ENCODE measurements around the gene WHRN.

Gene WHRN

DNA sequence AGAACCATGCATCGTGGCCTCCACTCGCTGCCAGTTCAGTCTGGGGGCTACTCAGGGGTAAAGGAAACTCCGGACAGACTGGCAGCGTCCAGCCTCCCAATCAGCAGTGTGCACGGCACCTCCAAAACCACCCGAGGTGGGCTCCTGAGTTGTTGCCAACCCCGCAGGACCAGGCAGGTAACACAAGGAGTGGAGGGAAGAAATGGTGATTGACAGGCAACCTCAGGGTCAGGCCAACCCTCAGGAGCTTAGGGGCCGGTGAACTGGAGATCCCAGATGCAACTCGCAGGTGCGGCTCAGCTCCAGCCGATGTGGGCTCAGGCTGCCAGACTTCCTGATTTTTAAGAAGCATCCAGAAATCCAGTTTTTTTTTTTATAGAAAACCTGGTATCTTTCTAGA, 80.1 kb downstream of the WHRN start:
- no peak for DNase-seq (ENCODE audit: low read depth in 3 of 3, low spot score in 1 of 3)

- DNase-seq (ENCODE audit: low read depth in 3 of 3, low spot score in 1 of 3) = no peak
These were observed 81.1 kb downstream of the WHRN start for GRCh38 chr9:114424126-114424525.

- no peak for DNase-seq (ENCODE audit: low read depth in 3 of 3, low spot score in 1 of 3)
These were observed 82.1 kb downstream of the WHRN start for GRCh38 chr9:114423181-114423580.

DNA sequence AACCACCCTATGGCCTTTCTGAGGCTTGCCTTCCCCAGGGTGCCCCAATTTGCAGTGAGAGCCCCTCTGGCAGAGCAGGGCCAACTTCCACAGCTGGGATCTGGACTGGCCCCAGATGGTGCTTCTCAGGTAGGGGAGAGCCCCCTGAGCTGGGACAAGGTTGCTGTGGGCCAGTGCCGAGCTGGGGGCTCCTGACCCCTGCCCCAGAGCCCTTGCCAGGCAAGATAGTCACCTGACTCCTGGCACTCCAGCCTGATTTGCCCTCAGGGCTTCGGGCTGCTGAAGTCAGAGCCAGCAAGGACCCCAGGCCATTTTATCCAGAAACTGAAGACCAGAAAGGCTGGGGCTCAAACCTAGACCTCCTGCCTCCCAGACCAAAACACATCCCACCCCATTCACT, 84.1 kb downstream of the WHRN start:
- no peak for DNase-seq (ENCODE audit: low read depth in 3 of 3, low spot score in 1 of 3)

- no peak for DNase-seq (ENCODE audit: low read depth in 3 of 3, low spot score in 1 of 3)
These were observed 85.5 kb downstream of the WHRN start for GRCh38 chr9:114419796-114420195.

GRCh38 chr9:114418053-114418452, 87.2 kb downstream of the WHRN start:
- DNase-seq (ENCODE audit: low read depth in 3 of 3, low spot score in 1 of 3) = no peak

GRCh38 chr9:114417511-114417910, 87.8 kb downstream of the WHRN start:
- DNase-seq (ENCODE audit: low read depth in 3 of 3, low spot score in 1 of 3) = no peak

DNA sequence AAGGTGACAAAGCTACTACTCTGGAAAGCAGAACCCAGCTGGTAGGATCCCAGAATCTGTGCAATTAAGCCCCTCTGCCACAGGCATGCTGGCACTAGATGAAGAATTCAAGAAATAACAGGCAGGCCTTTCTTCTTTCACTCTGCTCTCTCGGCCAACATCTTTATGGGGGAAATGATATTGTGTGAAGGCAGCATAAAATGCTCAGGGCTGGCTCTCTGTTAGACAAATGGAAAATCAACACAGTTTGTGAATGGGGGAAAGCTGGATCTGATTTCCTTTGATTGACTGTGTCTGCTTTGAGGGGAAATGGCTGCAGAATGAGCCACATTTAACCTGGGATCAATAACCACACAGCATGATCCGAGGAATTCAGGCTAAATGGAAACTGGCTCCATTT, 88.4 kb downstream of the WHRN start:
- DNase-seq (ENCODE audit: low read depth in 3 of 3, low spot score in 1 of 3) = no peak

- DNase-seq (ENCODE audit: low read depth in 3 of 3, low spot score in 1 of 3) = no peak
These were observed 89.0 kb downstream of the WHRN start for GRCh38 chr9:114416290-114416689.

DNA sequence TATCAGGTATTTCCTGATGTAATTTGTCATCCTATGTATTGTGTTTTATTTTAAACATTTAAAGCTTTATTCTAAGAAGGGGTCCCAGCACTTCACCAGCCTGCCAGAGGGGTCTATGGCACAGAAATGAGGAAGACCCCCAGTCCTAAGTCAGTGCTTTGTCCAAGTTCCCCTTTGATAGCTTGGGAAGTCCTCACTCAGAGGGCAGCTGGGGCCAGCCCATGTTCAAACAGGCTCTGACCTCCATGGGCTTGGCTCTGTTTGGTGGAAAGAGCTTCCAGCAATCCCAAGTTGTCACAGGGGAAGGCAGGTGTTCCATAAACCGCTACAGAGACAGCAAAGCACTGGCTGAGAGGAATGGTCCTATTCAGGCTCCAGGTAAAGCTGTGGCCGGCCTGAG, 90.9 kb downstream of the WHRN start:
- no peak for DNase-seq (ENCODE audit: low read depth in 3 of 3, low spot score in 1 of 3)

DNA sequence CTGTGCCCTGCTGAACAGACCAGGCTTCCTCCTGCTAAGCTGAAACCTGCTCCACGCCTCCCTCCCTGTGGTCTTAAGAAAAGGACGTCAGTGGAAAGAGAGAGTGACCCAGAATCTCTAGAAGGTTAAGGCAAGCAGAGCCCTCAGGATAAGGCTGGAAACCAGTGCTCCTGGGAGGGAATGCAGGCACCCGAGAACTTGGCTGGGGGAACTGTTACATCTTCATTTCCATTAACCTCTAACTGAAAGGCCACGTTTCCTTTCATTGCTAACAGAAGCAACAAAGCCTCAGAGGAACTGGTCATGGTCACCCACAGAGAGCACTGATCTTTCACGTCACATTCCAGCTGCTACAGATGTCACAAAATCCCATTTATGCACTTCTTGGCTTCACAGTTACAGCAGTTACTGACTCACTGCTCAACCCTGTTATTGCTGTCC, 91.4 kb downstream of the WHRN start:
- no peak for DNase-seq (ENCODE audit: low read depth in 3 of 3, low spot score in 1 of 3)

DNA sequence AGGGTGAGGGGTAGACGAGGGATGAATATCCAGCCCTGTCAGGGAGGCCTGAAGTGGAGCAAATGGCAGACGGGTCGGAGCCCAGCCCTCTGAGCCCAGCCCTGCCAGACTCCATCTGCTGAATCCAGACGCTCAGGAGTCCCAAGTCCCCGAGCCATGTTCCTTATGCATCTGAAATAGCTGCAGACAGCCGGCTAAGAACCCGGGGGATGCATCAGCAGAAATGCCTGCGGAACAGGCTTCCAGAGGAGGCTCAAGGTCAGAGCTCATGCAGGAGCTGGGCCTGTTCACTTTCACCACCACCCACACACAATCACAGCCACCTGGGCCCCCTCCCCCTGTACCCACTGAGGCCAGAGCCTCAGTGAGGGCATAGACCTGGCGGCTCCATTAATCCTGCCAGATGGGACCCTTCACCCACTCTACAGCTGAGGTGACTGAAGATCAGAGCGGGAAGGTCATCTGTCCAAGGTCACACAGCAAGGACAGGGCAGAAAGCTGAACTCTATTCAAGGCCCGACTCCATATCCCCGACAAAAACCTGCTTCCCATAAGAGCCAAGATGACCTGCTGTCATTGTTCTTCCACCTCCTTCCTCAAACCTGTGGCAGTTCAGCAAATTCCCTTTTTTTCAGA, 93.1 kb downstream of the WHRN start:
- no peak for DNase-seq (ENCODE audit: low read depth in 3 of 3, low spot score in 1 of 3)

DNA sequence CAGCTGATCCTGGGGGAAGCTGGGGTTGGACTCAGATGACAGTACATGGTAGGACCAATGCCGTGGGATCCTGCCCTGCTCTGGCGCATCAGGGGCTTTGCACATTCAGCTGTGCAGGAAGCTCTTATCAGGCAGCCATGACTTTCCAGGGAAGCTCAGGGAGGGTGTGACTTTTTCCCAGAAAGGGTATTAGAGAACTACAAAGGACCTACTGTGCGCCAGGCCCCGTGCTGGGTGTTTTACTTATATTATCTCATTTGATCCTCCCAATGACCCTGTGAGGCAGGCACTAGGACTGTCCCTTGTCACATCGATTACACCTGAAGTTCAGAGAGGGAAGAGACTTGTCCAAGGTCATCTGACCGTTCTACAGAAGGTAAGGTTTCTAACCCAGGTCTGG, 93.8 kb downstream of the WHRN start:
- no peak for DNase-seq (ENCODE audit: low read depth in 3 of 3, low spot score in 1 of 3)

- DNase-seq (ENCODE audit: low read depth in 3 of 3, low spot score in 1 of 3) = no peak
These were observed 94.4 kb downstream of the WHRN start for GRCh38 chr9:114410910-114411309.

DNA sequence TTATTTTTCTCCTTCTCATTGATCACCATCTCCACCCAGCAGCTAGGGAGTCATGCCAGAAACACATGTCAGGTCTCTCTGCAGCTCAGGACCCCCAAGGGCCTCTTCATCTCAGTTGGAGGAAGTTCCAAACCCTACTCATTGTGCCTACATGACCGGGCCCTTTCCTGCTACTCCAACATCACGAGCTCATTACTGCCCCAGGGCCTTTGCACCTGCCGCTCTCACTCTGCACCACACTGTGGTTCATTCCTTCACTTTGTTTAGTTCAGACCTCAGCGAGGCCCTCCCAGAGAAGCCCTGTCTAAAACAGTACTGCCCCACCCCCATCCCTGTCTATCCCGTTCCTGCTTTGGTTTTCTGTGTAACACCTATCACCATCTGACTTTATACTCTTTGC, 95.4 kb downstream of the WHRN start:
- DNase-seq (ENCODE audit: low read depth in 3 of 3, low spot score in 1 of 3) = no peak

DNA sequence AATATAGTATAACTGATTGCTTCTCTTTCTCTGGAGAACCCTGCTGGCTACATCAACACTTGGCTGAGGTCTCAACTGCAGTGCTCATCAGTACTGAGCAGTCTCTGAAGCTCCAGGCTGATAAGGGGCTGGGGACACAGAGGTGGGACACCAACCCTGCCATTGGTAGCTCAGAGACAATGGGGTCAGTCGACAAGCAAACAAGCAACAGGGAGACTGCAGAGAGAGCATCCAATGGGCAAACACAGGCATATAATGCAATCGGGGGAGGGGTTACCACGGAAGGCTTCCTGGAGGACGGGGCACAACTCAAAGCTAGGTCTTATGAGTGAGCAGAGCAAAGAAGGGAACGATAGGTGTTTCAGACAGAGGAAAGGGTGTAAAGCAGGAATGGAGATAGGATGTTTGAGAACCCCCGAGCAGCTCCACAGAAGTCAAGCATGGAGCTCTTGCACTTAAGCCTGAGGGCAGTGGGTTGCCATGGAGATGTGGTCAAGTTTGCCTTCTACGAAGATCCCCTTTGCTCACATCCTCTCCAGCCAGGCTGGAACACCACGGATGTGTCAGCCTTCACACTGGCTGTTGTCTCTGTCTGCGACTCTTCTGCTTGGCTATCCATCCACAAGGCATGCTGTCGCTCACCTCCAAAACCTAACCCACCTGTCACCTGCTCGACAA, 96.0 kb downstream of the WHRN start:
- no peak for DNase-seq (ENCODE audit: low read depth in 3 of 3, low spot score in 1 of 3)

DNA sequence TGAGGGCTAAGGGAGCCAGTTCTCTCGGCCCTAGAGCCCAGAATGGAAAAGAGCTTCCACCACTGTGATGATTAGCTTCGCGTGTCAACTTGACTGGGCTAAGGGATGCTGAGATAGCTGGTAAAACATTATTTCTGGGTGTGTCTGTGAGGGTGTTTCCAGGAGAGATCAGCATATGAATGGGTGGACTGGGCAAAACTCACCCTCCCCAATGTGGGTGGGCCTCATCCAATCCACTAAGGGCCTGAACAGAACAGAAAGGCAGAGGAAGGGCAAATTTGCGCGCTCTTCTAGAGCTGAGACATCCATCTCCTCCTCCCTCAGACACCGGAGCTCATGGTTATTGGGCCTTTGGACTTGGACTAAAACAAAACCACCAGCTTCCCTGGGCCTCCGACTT, 96.6 kb downstream of the WHRN start:
- DNase-seq (ENCODE audit: low read depth in 3 of 3, low spot score in 1 of 3) = no peak

DNA sequence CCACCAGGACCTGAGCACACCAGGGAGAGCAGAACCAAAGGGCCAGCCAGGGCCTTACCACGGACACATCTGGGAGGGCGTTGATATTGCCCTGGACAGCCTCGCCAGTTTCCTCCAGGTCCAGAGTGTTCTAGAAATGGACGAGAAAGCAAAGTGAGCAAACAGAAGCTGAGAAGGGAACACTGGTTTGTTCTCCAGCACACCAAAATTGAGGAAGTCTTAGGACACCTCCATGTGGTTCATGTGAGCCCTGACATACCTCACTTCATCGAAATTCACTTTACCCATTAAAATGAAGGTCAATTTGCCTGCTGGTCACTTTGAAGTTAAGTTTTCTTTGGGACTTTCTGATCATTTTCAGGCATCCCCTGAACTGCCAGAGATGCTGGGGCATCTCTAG, 97.4 kb downstream of the WHRN start:
- no peak for DNase-seq (ENCODE audit: low read depth in 3 of 3, low spot score in 1 of 3)

DNA sequence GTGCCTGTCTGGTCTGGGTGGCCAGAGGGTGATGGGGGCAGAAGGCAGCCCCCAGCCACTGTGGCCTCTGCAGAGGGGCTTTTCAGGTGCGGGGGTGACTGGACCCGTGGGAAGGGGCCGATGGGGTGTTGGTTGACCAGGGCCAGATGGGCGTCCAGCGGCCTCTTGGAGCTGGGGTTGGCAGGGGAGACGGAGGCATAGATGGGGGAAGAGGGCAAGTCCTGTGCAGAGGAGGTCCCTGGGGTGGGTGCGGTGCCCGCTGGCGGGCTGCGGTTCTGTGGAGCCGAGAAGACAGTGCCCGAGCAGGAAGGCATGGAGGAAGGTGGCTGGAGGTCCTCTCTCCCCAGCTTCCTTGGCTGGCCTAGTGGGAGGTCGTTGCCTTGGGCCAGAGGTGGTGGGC, 98.8 kb downstream of the WHRN start:
- DNase-seq (ENCODE audit: low read depth in 3 of 3, low spot score in 1 of 3) = no peak

DNA sequence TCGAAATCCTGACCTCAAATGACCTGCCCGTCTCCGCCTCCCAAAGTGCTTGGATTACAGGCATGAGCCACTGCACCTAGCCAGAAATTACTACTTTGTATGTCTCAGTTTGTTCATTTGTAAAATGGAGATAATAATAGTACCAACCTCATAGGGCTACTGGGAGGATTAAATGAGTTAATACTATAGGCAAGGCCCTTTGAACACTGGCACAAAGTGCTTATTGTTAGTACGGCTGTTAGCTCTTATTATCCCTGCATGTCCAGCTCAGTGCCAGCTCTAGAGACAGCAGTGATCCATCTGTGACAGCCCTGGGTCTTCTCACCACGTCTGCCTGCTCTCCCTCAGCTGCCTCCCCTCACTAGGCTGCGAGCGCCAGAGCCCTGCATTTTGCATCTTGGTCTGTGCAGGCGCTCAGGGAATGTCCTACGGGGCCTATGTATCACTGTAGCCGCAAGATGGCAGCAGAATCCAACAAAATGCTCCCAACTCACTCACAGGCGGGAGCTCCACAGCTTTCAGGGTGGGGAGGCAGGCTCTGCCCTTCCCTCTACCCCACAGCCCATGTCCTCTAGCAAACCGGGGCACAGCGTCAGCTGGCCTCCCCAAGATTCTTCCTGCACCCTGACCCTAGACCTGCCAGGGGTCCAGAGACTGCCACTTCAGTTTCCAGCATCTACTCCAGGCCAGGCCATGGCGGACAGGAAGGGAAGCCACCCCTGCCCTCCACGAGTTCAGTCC, 99.8 kb downstream of the WHRN start:
- peak; percentile 52 to 69 (median 54) for DNase-seq (ENCODE audit: low read depth in 3 of 3, low spot score in 1 of 3)

GRCh38 chr9:114404531-114404930, 100.7 kb downstream of the WHRN start:
- no peak for DNase-seq (ENCODE audit: low read depth in 3 of 3, low spot score in 1 of 3)

- DNase-seq (ENCODE audit: low read depth in 3 of 3, low spot score in 1 of 3) = no peak
These were observed 102.0 kb downstream of the WHRN start for GRCh38 chr9:114403153-114403756.

Measured in stimulated activated CD4-positive, alpha-beta T cell treated with anti-CD3 and anti-CD28 coated beads, TNF-alpha, amount 100 ng/mL, for 1 hour (primary cell).